ENCODE results near the gene RBM20. TPM values are rescaled to one million over a fixed set of nuclear protein-coding genes. Genes with fewer than 3 reads are reported as not detected.
A peak's percentile ranks its signal among the peaks of the same experiment; 100 is the strongest.
"Not testable (repeated sequence)": the region's sequence is repeated elsewhere in the genome, so short reads cannot be mapped to it uniquely, and the experiment has no call there.

The RBM20 gene
- total RNA-seq, result 0.05 TPM in 1 of 2 replicates, not detected in the other

GRCh38 chr10:110643653-110644597 lies at the start of gene RBM20:
TSS of gene RBM20 (plus strand) at chr10:110644336. CDS start at chr10:110644455, 119 bp downstream.
- Mint-ChIP-seq H3K4me1 (peaks cover 15% of the 10 kb centered on the region), H3K9me3 (no peaks in the 10 kb centered on the region), H3K36me3 (ENCODE audit: low read depth) (peaks cover 2% of the 10 kb centered on the region), H3K4me3 (peak within 1 kb of the TSS; percentile 86), H3K27me3 (peaks cover 71% of the 10 kb centered on the region), H3K27ac (peak within 1 kb of the TSS; percentile 28)
- peak; percentile 70 for DNase-seq
- intact Hi-C loops (cut with micrococcal nuclease), result loop anchor here (10.0 kb wide), 1 partner anchor 431 kb away; the partner anchor contains the start of gene ADRA2A

- Mint-ChIP-seq H3K27me3 (no peaks in the 10 kb centered on the region), H3K4me1 (peaks cover 2% of the 10 kb centered on the region), H3K27ac (no peak overlapping the region), H3K9me3 (no peaks in the 10 kb centered on the region), H3K4me3 (no peak overlapping the region), H3K36me3 (ENCODE audit: low read depth) (peaks cover 50% of the 10 kb centered on the region)
- intact Hi-C loops (cut with micrococcal nuclease), result no loop called here
- DNase-seq, result no peak
These were observed 46.7 kb upstream of the RBM20 start for GRCh38 chr10:110597476-110597875.

GRCh38 chr10:110600487-110601101 lies 43.5 kb upstream of the RBM20 start:
- peaks cover 2% of the 10 kb centered on the region for H3K4me1 Mint-ChIP-seq
- H3K9me3 Mint-ChIP-seq, result no peaks in the 10 kb centered on the region
- peaks cover 54% of the 10 kb centered on the region for H3K36me3 Mint-ChIP-seq (ENCODE audit: low read depth)
- peak; percentile 84 for DNase-seq
- intact Hi-C loops (cut with micrococcal nuclease), result loop anchor here (1.0 kb wide), 2 partner anchors 289 to 294 kb away; no protein-coding TSS in a partner anchor
- H3K4me3 Mint-ChIP-seq, result no peak overlapping the region
- no peak overlapping the region for H3K27ac Mint-ChIP-seq
- no peaks in the 10 kb centered on the region for H3K27me3 Mint-ChIP-seq

- H3K36me3 Mint-ChIP-seq (ENCODE audit: low read depth), result peaks cover 52% of the 10 kb centered on the region
- peaks cover 2% of the 10 kb centered on the region for H3K4me1 Mint-ChIP-seq
- no peak overlapping the region for H3K27ac Mint-ChIP-seq
- no peak for DNase-seq
- no peaks in the 10 kb centered on the region for H3K27me3 Mint-ChIP-seq
- no peak overlapping the region for H3K4me3 Mint-ChIP-seq
- H3K9me3 Mint-ChIP-seq, result no peaks in the 10 kb centered on the region
- intact Hi-C loops (cut with micrococcal nuclease), result no loop called here
These were observed 42.6 kb upstream of the RBM20 start for GRCh38 chr10:110601581-110601980.

- Mint-ChIP-seq H3K27me3 (peaks cover 3% of the 10 kb centered on the region), H3K27ac (no peak overlapping the region)
These were observed 36.0 kb upstream of the RBM20 start for GRCh38 chr10:110608087-110608486.

GRCh38 chr10:110609605-110610004 lies 34.5 kb upstream of the RBM20 start:
- Mint-ChIP-seq H3K36me3 (ENCODE audit: low read depth) (peaks cover 9% of the 10 kb centered on the region), H3K4me3 (no peak overlapping the region), H3K27ac (no peak overlapping the region), H3K9me3 (no peaks in the 10 kb centered on the region), H3K27me3 (peaks cover 3% of the 10 kb centered on the region), H3K4me1 (peaks cover 32% of the 10 kb centered on the region)
- intact Hi-C loops (cut with micrococcal nuclease), result loop anchor here (1.0 to 10.0 kb wide), 8 partner anchors 63 to 1528 kb away; no protein-coding TSS in a partner anchor
- DNase-seq, result peak; percentile 53

More at GRCh38 chr10:110608087-110608486, 36.0 kb upstream of the RBM20 start:
- intact Hi-C loops (cut with micrococcal nuclease), result no loop called here
- Mint-ChIP-seq H3K36me3 (ENCODE audit: low read depth) (peaks cover 18% of the 10 kb centered on the region), H3K4me1 (peaks cover 19% of the 10 kb centered on the region), H3K4me3 (no peak overlapping the region), H3K9me3 (no peaks in the 10 kb centered on the region)
- no peak for DNase-seq

- peaks cover 39% of the 10 kb centered on the region for H3K4me1 Mint-ChIP-seq
- peaks cover 2% of the 10 kb centered on the region for H3K36me3 Mint-ChIP-seq (ENCODE audit: low read depth)
- peak; percentile 87 for DNase-seq
- H3K4me3 Mint-ChIP-seq, result no peak overlapping the region
- intact Hi-C loops (cut with micrococcal nuclease), result loop anchor here (1.0 to 10.0 kb wide), 8 partner anchors 62 to 1527 kb away; no protein-coding TSS in a partner anchor
- H3K9me3 Mint-ChIP-seq, result no peaks in the 10 kb centered on the region
- H3K27ac Mint-ChIP-seq, result no peak overlapping the region
- H3K27me3 Mint-ChIP-seq, result peaks cover 3% of the 10 kb centered on the region
These were observed 33.8 kb upstream of the RBM20 start for GRCh38 chr10:110610308-110610774.

- peaks cover 43% of the 10 kb centered on the region for H3K4me1 Mint-ChIP-seq
- H3K36me3 Mint-ChIP-seq (ENCODE audit: low read depth); H3K4me3 Mint-ChIP-seq; H3K9me3 Mint-ChIP-seq; H3K27me3 Mint-ChIP-seq; H3K27ac Mint-ChIP-seq: not testable (repeated sequence)
- intact Hi-C loops (cut with micrococcal nuclease), result loop anchor here (1.0 to 10.0 kb wide), 8 partner anchors 62 to 1527 kb away; no protein-coding TSS in a partner anchor
- peak; percentile 53 for DNase-seq
These were observed 33.4 kb upstream of the RBM20 start for GRCh38 chr10:110610781-110611180.

GRCh38 chr10:110612087-110612486 lies 32.0 kb upstream of the RBM20 start:
- H3K36me3 Mint-ChIP-seq (ENCODE audit: low read depth), result no peaks in the 10 kb centered on the region
- H3K27ac Mint-ChIP-seq, result no peak overlapping the region
- no peak overlapping the region for H3K4me3 Mint-ChIP-seq
- H3K9me3 Mint-ChIP-seq, result no peaks in the 10 kb centered on the region
- H3K4me1 Mint-ChIP-seq, result peaks cover 50% of the 10 kb centered on the region
- DNase-seq, result no peak
- peaks cover 3% of the 10 kb centered on the region for H3K27me3 Mint-ChIP-seq
- intact Hi-C loops (cut with micrococcal nuclease), result loop anchor here (5.0 to 10.0 kb wide), 5 partner anchors 110 to 1525 kb away; no protein-coding TSS in a partner anchor

GRCh38 chr10:110612629-110613028 lies 31.5 kb upstream of the RBM20 start:
- no peaks in the 10 kb centered on the region for H3K36me3 Mint-ChIP-seq (ENCODE audit: low read depth)
- intact Hi-C loops (cut with micrococcal nuclease), result loop anchor here (5.0 to 10.0 kb wide), 5 partner anchors 110 to 1525 kb away; no protein-coding TSS in a partner anchor
- H3K4me1 Mint-ChIP-seq, result peaks cover 55% of the 10 kb centered on the region
- H3K27ac Mint-ChIP-seq, result peak overlapping the region; percentile 4
- H3K9me3 Mint-ChIP-seq, result no peaks in the 10 kb centered on the region
- H3K4me3 Mint-ChIP-seq, result no peak overlapping the region
- H3K27me3 Mint-ChIP-seq, result peaks cover 3% of the 10 kb centered on the region
- peak; percentile 53 for DNase-seq

GRCh38 chr10:110613341-110613995 lies 30.7 kb upstream of the RBM20 start:
- Mint-ChIP-seq H3K27ac (peak overlapping the region; percentile 58), H3K4me3 (no peak overlapping the region), H3K9me3 (peaks cover 1% of the 10 kb centered on the region), H3K36me3 (ENCODE audit: low read depth) (no peaks in the 10 kb centered on the region), H3K4me1 (peaks cover 63% of the 10 kb centered on the region), H3K27me3 (peaks cover 3% of the 10 kb centered on the region)
- intact Hi-C loops (cut with micrococcal nuclease), result loop anchor here (5.0 to 10.0 kb wide), 5 partner anchors 109 to 1524 kb away; no protein-coding TSS in a partner anchor
- DNase-seq, result peak; percentile 56

- no peak overlapping the region for H3K4me3 Mint-ChIP-seq
- H3K4me1 Mint-ChIP-seq, result peaks cover 69% of the 10 kb centered on the region
- H3K36me3 Mint-ChIP-seq (ENCODE audit: low read depth), result no peaks in the 10 kb centered on the region
- intact Hi-C loops (cut with micrococcal nuclease), result loop anchor here (5.0 to 10.0 kb wide), 5 partner anchors 108 to 1523 kb away; no protein-coding TSS in a partner anchor
- peaks cover 3% of the 10 kb centered on the region for H3K27me3 Mint-ChIP-seq
- H3K27ac Mint-ChIP-seq, result peak overlapping the region; percentile 35
- H3K9me3 Mint-ChIP-seq, result peaks cover 5% of the 10 kb centered on the region
- DNase-seq, result peak; percentile 52
These were observed 30.1 kb upstream of the RBM20 start for GRCh38 chr10:110613996-110614495.

Data from activated CD4-positive, alpha-beta T cell treated with anti-CD3 and anti-CD28 coated beads, Interleukin-2, amount 10 ng/mL, durations not matched to agents 24 days and 14 days (primary cell).